HepG2 (cell line): ENCODE data around the gene RYR2. TPM values are rescaled to one million over a fixed set of nuclear protein-coding genes. Genes with fewer than 3 reads are reported as not detected.

Source experiments
- ATAC-seq: fragments of 200-7000 bp; cut with Tn5 transposase; 3 replicates; pipeline ENCODE4 v1.9.1; 2020; ENCODE audit warnings: mild to moderate bottlenecking, moderate library complexity
- BruUV-seq: library from RNA; stranded (reverse); fragments of 400-500 nt; replicated peaks from 2 replicates; lab custom pipeline; 2021; lab: Mats Ljungman, UMichigan
- CTCF ChIA-PET: fragments of 300-600 bp; formaldehyde crosslinking; extraction: SDS; loops from one replicate; lab custom pipeline; 2021; ENCODE audit warnings: low total read pairs, inconsistent platforms, low intra/inter-chr PET ratio; lab: Yijun Ruan, JAX
- POLR2A ChIA-PET: fragments of 350-600 bp; sonication (Branson Sonifier 250); formaldehyde crosslinking; loops from one replicate; lab custom pipeline; 2020; ENCODE audit warnings: antibody characterized with exemption, inconsistent platforms; lab: Yijun Ruan, JAX
- DNase-seq: peaks from one replicate; pipeline ENCODE4 v3.0.0-alpha.2; 2015; ENCODE audit warnings: low spot score
- FAIRE-seq: peaks from 3 replicates; lab custom pipeline; 2011; peaks lifted over from hg19 to GRCh38; lab: Jason Lieb, UNC
- H2AFZ ChIP-seq: one replicate; pipeline ENCODE4 v1.6.1; 2011; ENCODE audit warnings: low read length, inconsistent platforms
- H3K27ac ChIP-seq: fragments of 300-600 bp; 3 replicates; pipeline ENCODE4 v1.8.0; 2011; ENCODE audit warnings: mixed run types, mild to moderate bottlenecking, mixed read lengths, low read length, inconsistent platforms; ENCODE audit not compliant: insufficient read depth; ENCODE audit errors: extremely low read length
- H3K27me3 ChIP-seq, 2 experiments: fragments of 200-600 bp in 1 of 2; 2 replicates in 1 of 2; 3 replicates in 1 of 2; pipeline versions ENCODE4 v1.6.0 to v1.8.0; 2011; ENCODE audit warnings: low read length in 2 of 2, mild to moderate bottlenecking in 2 of 2, moderate library complexity in 2 of 2, inconsistent platforms in 1 of 2; ENCODE audit not compliant: insufficient read depth in 2 of 2, control insufficient read depth in 1 of 2
- H3K36me3 ChIP-seq, 2 experiments: fragments of 200-600 bp in 1 of 2; replicated peaks in 1 of 2; 2 replicates in 1 of 2; 3 replicates in 1 of 2; pipeline versions ENCODE4 v1.5.1 to v1.8.0; 2011; ENCODE audit warnings: low read length in 2 of 2, inconsistent platforms in 1 of 2; ENCODE audit not compliant: insufficient read depth in 2 of 2, control insufficient read depth in 1 of 2
- H3K4me1 ChIP-seq: 2 replicates; pipeline ENCODE4 v1.5.1; 2012; ENCODE audit warnings: low read length, inconsistent platforms; ENCODE audit not compliant: insufficient read depth
- H3K4me2 ChIP-seq: 2 replicates; pipeline ENCODE4 v1.6.0; 2011; ENCODE audit warnings: low read depth, low read length, inconsistent platforms
- H3K4me3 ChIP-seq, 3 experiments: fragments of 200-600 bp in 1 of 3; sonication (generic), shearing (Covaris generic) in 1 of 3; replicated peaks in 1 of 3; 2 replicates each; pipeline ENCODE4 v1.5.1; 2011 to 2016; ENCODE audit warnings: low read length in 3 of 3, inconsistent platforms in 2 of 3, low read depth in 2 of 3, mild to moderate bottlenecking in 2 of 3, control low read depth in 1 of 3, mixed read lengths in 1 of 3; ENCODE audit not compliant: insufficient read depth in 1 of 3
- H3K79me2 ChIP-seq: one replicate; pipeline ENCODE4 v1.6.1; 2011; ENCODE audit warnings: low read length, inconsistent platforms; ENCODE audit not compliant: insufficient read depth
- H3K9ac ChIP-seq: 2 replicates; pipeline ENCODE4 v1.6.0; 2011; ENCODE audit warnings: mild to moderate bottlenecking, low read depth, low read length, inconsistent platforms; ENCODE audit not compliant: insufficient read depth
- H3K9me3 ChIP-seq: 2 replicates; pipeline ENCODE4 v1.5.1; 2012; ENCODE audit warnings: mild to moderate bottlenecking, low read length
- H4K20me1 ChIP-seq: 2 replicates; pipeline ENCODE4 v1.6.0; 2011; ENCODE audit warnings: inconsistent platforms, mild to moderate bottlenecking, low read length, moderate library complexity; ENCODE audit not compliant: insufficient read depth
- BCLAF1 ChIP-seq: fragments of 450-650 bp; IDR thresholded peaks from 2 replicates; pipeline ENCODE4 v1.6.1; 2017; ENCODE audit warnings: mild to moderate bottlenecking
- DMTF1 ChIP-seq: sonication (generic); formaldehyde crosslinking; IDR thresholded peaks from 2 replicates; pipeline ENCODE4 v1.4.0; 2020; ENCODE audit warnings: mild to moderate bottlenecking, missing genetic modification reagents
- FOSL1 ChIP-seq: sonication (generic); formaldehyde crosslinking; IDR thresholded peaks from 2 replicates; pipeline ENCODE4 v1.9.0; 2021; ENCODE audit warnings: missing genetic modification reagents, borderline replicate concordance
- FOXM1 ChIP-seq: sonication (generic); formaldehyde crosslinking; IDR thresholded peaks from 2 replicates; pipeline ENCODE4 v1.5.0; 2020; ENCODE audit warnings: missing genetic modification reagents
- HNRNPK ChIP-seq: fragments of 200-400 bp; formaldehyde crosslinking; IDR thresholded peaks from 2 replicates; pipeline ENCODE4 v1.6.1; 2018; ENCODE audit warnings: low read length, low read depth, moderate library complexity, mild to moderate bottlenecking; ENCODE audit not compliant: poor library complexity, severe bottlenecking
- MIER3 ChIP-seq: IDR thresholded peaks from 2 replicates; pipeline ENCODE4 v1.6.1; 2016; ENCODE audit warnings: missing compliant biosample characterization, borderline replicate concordance
- MZF1 ChIP-seq: sonication (generic); formaldehyde crosslinking; IDR thresholded peaks from 2 replicates; pipeline ENCODE4 v1.8.1; 2023; ENCODE audit warnings: mild to moderate bottlenecking, missing genetic modification reagents, borderline replicate concordance
- NONO ChIP-seq, 2 experiments: fragments of 450-650 bp in 1 of 2; sonication (generic) in 1 of 2; formaldehyde crosslinking in 1 of 2; IDR thresholded peaks in 1 of 2; conservative IDR thresholded peaks in 1 of 2; 2 replicates each; pipeline versions ENCODE4 v1.6.1 to v1.8.0; 2017 to 2022; ENCODE audit warnings: mild to moderate bottlenecking in 1 of 2, missing genetic modification reagents in 1 of 2, moderate library complexity in 1 of 2
- NR2F1 ChIP-seq, 2 experiments: fragments of 450-650 bp in 1 of 2; formaldehyde crosslinking in 1 of 2; IDR thresholded peaks; 2 replicates each; pipeline versions ENCODE4 v1.5.0 to v1.6.1; 2016 to 2020; ENCODE audit warnings: mild to moderate bottlenecking in 1 of 2, missing compliant biosample characterization in 1 of 2, missing genetic modification reagents in 1 of 2, moderate library complexity in 1 of 2
- ZNF207 ChIP-seq: fragments of 450-650 bp; IDR thresholded peaks from 2 replicates; pipeline ENCODE4 v1.6.1; 2016; ENCODE audit warnings: antibody characterized with exemption, borderline replicate concordance
- ZNF615 ChIP-seq: sonication (generic); formaldehyde crosslinking; IDR thresholded peaks from 2 replicates; pipeline ENCODE4 v1.5.0; 2020; ENCODE audit warnings: mild to moderate bottlenecking, missing genetic modification reagents, borderline replicate concordance
- WGBS: methylation state at CpG from one replicate; pipeline ENCODE4 v1.1.6; 2017; ENCODE audit warnings: low lambda C conversion rate; 5-methylcytosine and 5-hydroxymethylcytosine counted together
- in situ Hi-C: cut with HindIII; loops from 2 replicates; pipeline ENCODE4 v1.10.0; 2017; ENCODE audit warnings: low pct_unique_long_range_greater_than_20kb; ENCODE audit not compliant: extremely low pct_ligation_motif_present
- intact Hi-C: fragments of 100-400 bp; cut with micrococcal nuclease; formaldehyde crosslinking; loops from one replicate; pipeline ENCODE4 v1.10.0; 2022; ENCODE audit not compliant: unreplicated experiment
- polyA plus RNA-seq, 8 experiments: library from polyadenylated mRNA; depleted of rRNA in 3 of 8; stranded (reverse) in 7 of 8; unstranded in 1 of 8; fragments of >200 nt; fragmentation: Illumina TruSeq in 4 of 8; extraction: Trizol in 4 of 8; gene quantifications; 2 replicates each; pipeline versions ENCODE4 v1.2.1 to v1.2.3, GENCODE V29; 2011 to 2016; ENCODE audit warnings: low read depth in 4 of 8, missing spikeins in 1 of 8, mixed read lengths in 1 of 8; ENCODE audit not compliant: insufficient read depth in 1 of 8
- total RNA-seq, 5 experiments: library from RNA; depleted of rRNA; stranded (reverse); fragments of >200 nt; fragmentation: Illumina TruSeq; extraction: Trizol; gene quantifications; 2 replicates each; pipeline ENCODE4 v1.2.3, GENCODE V29; 2016; ENCODE audit warnings: low read depth in 1 of 5
- TF ChIP-seq, protein P1 (sequence below): IDR thresholded peaks from 2 replicates; pipeline ENCODE4 v1.6.1; 2012; ENCODE audit warnings: low read length, improper control_type of control experiment
- TF ChIP-seq, protein P2 (sequence below): sonication (generic); formaldehyde crosslinking; IDR thresholded peaks from 2 replicates; pipeline ENCODE4 v1.8.1; 2022; ENCODE audit warnings: mild to moderate bottlenecking, missing genetic modification reagents

Gene RYR2
- total and polyA plus RNA-seq, 2 of the 13 experiments (the other 11 are each of a cell fraction or from before 2014, with no cell fraction given) = not detected

DNA sequence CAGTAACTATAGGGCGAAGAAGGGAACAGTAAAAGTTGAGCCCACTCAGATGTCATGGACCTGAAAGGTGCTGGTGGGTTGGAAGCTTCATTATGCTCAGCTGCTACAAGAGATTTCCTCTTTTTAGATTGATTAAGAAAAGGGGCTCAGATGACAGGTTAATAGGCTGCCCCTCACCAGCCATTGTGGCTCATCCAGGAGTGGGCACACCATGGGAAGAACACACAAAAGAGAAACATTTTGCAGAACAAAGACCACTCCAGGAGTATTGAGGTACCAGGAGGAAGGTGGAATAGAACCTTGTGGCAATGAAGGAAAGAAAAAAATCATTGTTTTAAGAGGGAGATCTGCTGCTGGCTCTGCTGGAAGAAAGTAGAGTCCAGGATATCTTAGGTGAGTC, 205.5 kb downstream of the RYR2 start (continued):
- TF ChIP-seq NONO (IDR thresholded peaks at IDR 0.05) (no peak), NONO (CRISPR knock-in tag; conservative IDR thresholded peaks at IDR 0.05) (no peak)
- TF ChIP-seq, all 625 proteins: peak for 0

DNA sequence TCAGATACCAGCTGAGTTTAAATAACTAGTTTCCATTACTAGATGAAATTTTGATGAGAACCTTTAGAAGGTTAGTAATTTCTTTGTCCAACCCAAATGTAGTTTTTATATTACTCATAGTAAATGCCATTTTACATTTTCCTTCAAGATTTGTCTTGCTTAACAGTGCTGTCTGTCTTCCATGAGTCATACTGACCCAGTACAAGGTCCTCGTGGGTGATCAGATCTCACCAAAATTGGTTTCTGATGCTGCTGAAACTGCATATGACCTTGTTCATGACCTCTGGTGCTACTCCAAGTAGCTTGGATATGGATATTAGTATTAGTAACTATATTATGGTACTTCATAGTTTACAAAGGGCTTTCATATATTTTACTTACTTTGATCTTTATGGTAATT, 207.1 kb downstream of the RYR2 start:
- ATAC-seq (no peak), DNase-seq (no peak), FAIRE-seq (no peak)
- H3K4me2 ChIP-seq = no peak overlapping the region
- no peak overlapping the region for H3K4me3 ChIP-seq
- no peak overlapping the region for H3K27ac ChIP-seq
- no peak overlapping the region for H3K9ac ChIP-seq
- intact Hi-C loops = no loop called here
- no TSS peak for BruUV-seq
- H2AFZ ChIP-seq = no peak overlapping the region
- in situ Hi-C loops = no loop called here
- no peaks in the 10 kb centered on the region; a peak in 1 of 5 replicates for H3K27me3 ChIP-seq
- ChIA-PET POLR2A (no interaction called here), CTCF (no interaction called here)
- H3K36me3 ChIP-seq = no peaks in the 10 kb centered on the region
- WGBS = 0% methylated on average over 1 of the region's 1 CpG
- H3K9me3 ChIP-seq = no peaks in the 10 kb centered on the region
- H3K79me2 ChIP-seq = no peaks in the 10 kb centered on the region
- no peaks in the 10 kb centered on the region for H3K4me1 ChIP-seq
- no peaks in the 10 kb centered on the region for H4K20me1 ChIP-seq
- TF ChIP-seq MZF1 (CRISPR knock-in tag) (no peak), FOSL1 (CRISPR knock-in tag) (no peak), HNRNPK (no peak), ZNF615 (CRISPR knock-in tag) (no peak), DMTF1 (no peak), BCLAF1 (no peak), NR2F1 (CRISPR knock-in tag; IDR thresholded peaks at IDR 0.05) (no peak), ZNF207 (no peak), FOXM1 (no peak), MIER3 (CRISPR knock-in tag) (no peak)
- TF ChIP-seq, protein P1, sequence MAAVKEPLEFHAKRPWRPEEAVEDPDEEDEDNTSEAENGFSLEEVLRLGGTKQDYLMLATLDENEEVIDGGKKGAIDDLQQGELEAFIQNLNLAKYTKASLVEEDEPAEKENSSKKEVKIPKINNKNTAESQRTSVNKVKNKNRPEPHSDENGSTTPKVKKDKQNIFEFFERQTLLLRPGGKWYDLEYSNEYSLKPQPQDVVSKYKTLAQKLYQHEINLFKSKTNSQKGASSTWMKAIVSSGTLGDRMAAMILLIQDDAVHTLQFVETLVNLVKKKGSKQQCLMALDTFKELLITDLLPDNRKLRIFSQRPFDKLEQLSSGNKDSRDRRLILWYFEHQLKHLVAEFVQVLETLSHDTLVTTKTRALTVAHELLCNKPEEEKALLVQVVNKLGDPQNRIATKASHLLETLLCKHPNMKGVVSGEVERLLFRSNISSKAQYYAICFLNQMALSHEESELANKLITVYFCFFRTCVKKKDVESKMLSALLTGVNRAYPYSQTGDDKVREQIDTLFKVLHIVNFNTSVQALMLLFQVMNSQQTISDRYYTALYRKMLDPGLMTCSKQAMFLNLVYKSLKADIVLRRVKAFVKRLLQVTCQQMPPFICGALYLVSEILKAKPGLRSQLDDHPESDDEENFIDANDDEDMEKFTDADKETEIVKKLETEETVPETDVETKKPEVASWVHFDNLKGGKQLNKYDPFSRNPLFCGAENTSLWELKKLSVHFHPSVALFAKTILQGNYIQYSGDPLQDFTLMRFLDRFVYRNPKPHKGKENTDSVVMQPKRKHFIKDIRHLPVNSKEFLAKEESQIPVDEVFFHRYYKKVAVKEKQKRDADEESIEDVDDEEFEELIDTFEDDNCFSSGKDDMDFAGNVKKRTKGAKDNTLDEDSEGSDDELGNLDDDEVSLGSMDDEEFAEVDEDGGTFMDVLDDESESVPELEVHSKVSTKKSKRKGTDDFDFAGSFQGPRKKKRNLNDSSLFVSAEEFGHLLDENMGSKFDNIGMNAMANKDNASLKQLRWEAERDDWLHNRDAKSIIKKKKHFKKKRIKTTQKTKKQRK = no peak
- TF ChIP-seq, protein P2, sequence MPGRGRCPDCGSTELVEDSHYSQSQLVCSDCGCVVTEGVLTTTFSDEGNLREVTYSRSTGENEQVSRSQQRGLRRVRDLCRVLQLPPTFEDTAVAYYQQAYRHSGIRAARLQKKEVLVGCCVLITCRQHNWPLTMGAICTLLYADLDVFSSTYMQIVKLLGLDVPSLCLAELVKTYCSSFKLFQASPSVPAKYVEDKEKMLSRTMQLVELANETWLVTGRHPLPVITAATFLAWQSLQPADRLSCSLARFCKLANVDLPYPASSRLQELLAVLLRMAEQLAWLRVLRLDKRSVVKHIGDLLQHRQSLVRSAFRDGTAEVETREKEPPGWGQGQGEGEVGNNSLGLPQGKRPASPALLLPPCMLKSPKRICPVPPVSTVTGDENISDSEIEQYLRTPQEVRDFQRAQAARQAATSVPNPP = no peak
